ENCODE measurements around the gene C4orf50.

Gene C4orf50

GRCh38 chr4:5866841-5867813 lies 151.1 kb downstream of the C4orf50 start:
- DNase-seq (ENCODE audit: low read depth in 1 of 2, low spot score in 1 of 2): no peak
- H3K4me3 ChIP-seq (replicated peaks; ENCODE audit: insufficient read depth, low read length): no peak overlapping the region
- TF ChIP-seq SPI1 (IDR thresholded peaks at IDR 0.05; ENCODE audit: borderline replicate concordance, low read depth): no peak
- TF ChIP-seq GABPA (IDR thresholded peaks at IDR 0.05; ENCODE audit: low read depth): no peak
- no peak for TF ChIP-seq REST (IDR thresholded peaks at IDR 0.05; ENCODE audit: insufficient replicate concordance, low read depth)
- no peak for TF ChIP-seq CTCF (IDR thresholded peaks at IDR 0.05; ENCODE audit: insufficient read depth, low read length)
- no peak for TF ChIP-seq POLR2AphosphoS5 (IDR thresholded peaks at IDR 0.05; ENCODE audit: low read depth)
- H3K27ac ChIP-seq (replicated peaks): no peak overlapping the region
- H3K27me3 ChIP-seq (ENCODE audit: insufficient read depth, poor library complexity, severe bottlenecking): no peaks in the 10 kb centered on the region

GRCh38 chr4:5865896-5866599 lies 152.2 kb downstream of the C4orf50 start:
- Histone ChIP-seq H3K27me3 (ENCODE audit: insufficient read depth, poor library complexity, severe bottlenecking) (no peaks in the 10 kb centered on the region), H3K27ac (replicated peaks) (no peak overlapping the region), H3K4me3 (replicated peaks; ENCODE audit: insufficient read depth, low read length) (no peak overlapping the region)
- TF ChIP-seq SPI1 (IDR thresholded peaks at IDR 0.05; ENCODE audit: borderline replicate concordance, low read depth) (0 out of 2 replicates have a peak, but pooled peaks have one; percentile 3), REST (IDR thresholded peaks at IDR 0.05; ENCODE audit: insufficient replicate concordance, low read depth) (no peak)
- DNase-seq (ENCODE audit: low read depth in 1 of 2, low spot score in 1 of 2): peak in 1 of 2 experiments; percentile 28

- Histone ChIP-seq H3K4me3 (replicated peaks; ENCODE audit: insufficient read depth, low read length) (no peak overlapping the region), H3K27me3 (ENCODE audit: insufficient read depth, poor library complexity, severe bottlenecking) (no peaks in the 10 kb centered on the region), H3K27ac (replicated peaks) (no peak overlapping the region)
- no peak for DNase-seq (ENCODE audit: low read depth in 1 of 2, low spot score in 1 of 2)
- no peak for TF ChIP-seq POLR2AphosphoS5 (IDR thresholded peaks at IDR 0.05; ENCODE audit: low read depth)
- TF ChIP-seq SPI1 (IDR thresholded peaks at IDR 0.05; ENCODE audit: borderline replicate concordance, low read depth): no peak
- TF ChIP-seq REST (IDR thresholded peaks at IDR 0.05; ENCODE audit: insufficient replicate concordance, low read depth): no peak
- no peak for TF ChIP-seq GABPA (IDR thresholded peaks at IDR 0.05; ENCODE audit: low read depth)
- no peak for TF ChIP-seq CTCF (IDR thresholded peaks at IDR 0.05; ENCODE audit: insufficient read depth, low read length)
These were observed 154.6 kb downstream of the C4orf50 start for GRCh38 chr4:5863461-5864113.
